ENCODE measurements around the gene TES. TPM values are rescaled to one million over a fixed set of nuclear protein-coding genes. Genes with fewer than 3 reads are reported as not detected.

TES gene
- total and polyA plus RNA-seq, 9 of the 15 experiments (the other 6 are each of a cell fraction or from before 2014, with no cell fraction given): 20.7 to 61.6 (median 53.8) TPM

DNA sequence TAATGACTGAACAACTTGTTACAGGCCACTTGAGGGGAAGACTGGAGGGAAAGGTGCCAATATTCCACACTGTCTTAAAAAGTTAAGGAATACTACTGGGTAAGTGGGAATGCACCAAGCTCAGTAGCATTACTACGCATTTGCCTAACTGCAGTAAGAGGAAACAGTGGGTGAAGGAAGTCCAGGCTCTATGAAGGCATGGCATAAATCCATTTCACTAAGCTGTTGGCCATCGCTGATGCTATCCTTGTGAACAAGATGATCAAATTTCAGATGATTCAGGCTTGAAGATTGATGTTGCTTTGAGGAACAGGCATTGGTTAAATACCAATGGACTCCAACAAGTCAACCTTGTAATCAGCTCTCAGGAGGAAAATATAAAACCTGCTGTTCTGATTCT, 44.2 kb upstream of the TES start:
- Histone ChIP-seq H3K4me3 (no peak overlapping the region), H3K4me2 (ENCODE audit: insufficient read depth, low read length) (no peak overlapping the region), H3K4me1 (replicated peaks in 1 of 2; ENCODE audit: control insufficient read depth in 2 of 2, insufficient read depth in 2 of 2, low read length in 2 of 2) (no peaks in the 10 kb centered on the region), H3K9me1 (ENCODE audit: control insufficient read depth, insufficient read depth, low read length) (no peaks in the 10 kb centered on the region), H3K36me3 (ENCODE audit: control insufficient read depth, insufficient read depth, low read length) (no peaks in the 10 kb centered on the region), H3K9me3 (replicated peaks; ENCODE audit: control insufficient read depth, insufficient read depth, low read depth, low read length) (no peaks in the 10 kb centered on the region), H3K9ac (ENCODE audit: insufficient read depth in 1 of 2, low read depth in 2 of 2, low read length in 2 of 2) (no peak overlapping the region), H4K20me1 (replicated peaks; ENCODE audit: control insufficient read depth, insufficient read depth, low read length) (no peaks in the 10 kb centered on the region), H3K27ac (ENCODE audit: extremely low read depth, low read depth, low read length) (no peak overlapping the region), H2AFZ (ENCODE audit: low read depth, low read length) (0 out of 2 replicates have a peak overlapping the region, but pooled peaks have one; percentile 17), H3K27me3 (ENCODE audit: control insufficient read depth in 2 of 2, insufficient read depth in 2 of 2, low read length in 2 of 2) (no peaks in the 10 kb centered on the region), H3K79me2 (ENCODE audit: control insufficient read depth, insufficient read depth, low read length) (no peaks in the 10 kb centered on the region)
- ChIA-PET POLR2A (interaction anchor here (1.1 kb wide), 1 partner anchor 400 kb away, joined by 3 read pairs; no protein-coding TSS in a partner anchor), CTCF (ENCODE audit: low intra/inter-chr PET ratio) (no interaction called here)
- FAIRE-seq: no peak
- intact Hi-C loops (cut with micrococcal nuclease): no loop called here
- no TSS peak for BruUV-seq (replicated peaks)
- in situ Hi-C loops (cut with MboI): no loop called here
- no peak for ATAC-seq
- DNase-seq (ENCODE audit: extremely low read depth in 1 of 4, low spot score in 3 of 4): no peak
- 9% methylated on average over 2 of the region's 2 CpGs for WGBS (ENCODE audit: insufficient coverage, low coverage, missing lambda C conversion rate)
- TF ChIP-seq KLF10 (CRISPR knock-in tag; IDR thresholded peaks at IDR 0.05) (no peak), ZNF197 (CRISPR knock-in tag; IDR thresholded peaks at IDR 0.05; ENCODE audit: low read depth) (no peak), NCOA6 (IDR thresholded peaks at IDR 0.05) (no peak), AFF4 (CRISPR knock-in tag; IDR thresholded peaks at IDR 0.05) (no peak), TFAM (CRISPR knock-in tag; conservative IDR thresholded peaks at IDR 0.05) (no peak), XRCC3 (IDR thresholded peaks at IDR 0.05) (no peak), NR2C1 (IDR thresholded peaks at IDR 0.05) (no peak), NR2C1 (tag; IDR thresholded peaks at IDR 0.05) (no peak), ZBTB49 (CRISPR knock-in tag; IDR thresholded peaks at IDR 0.05; ENCODE audit: borderline replicate concordance) (no peak), ZNF398 (CRISPR knock-in tag; IDR thresholded peaks at IDR 0.05) (no peak)
- TF ChIP-seq, protein P1, sequence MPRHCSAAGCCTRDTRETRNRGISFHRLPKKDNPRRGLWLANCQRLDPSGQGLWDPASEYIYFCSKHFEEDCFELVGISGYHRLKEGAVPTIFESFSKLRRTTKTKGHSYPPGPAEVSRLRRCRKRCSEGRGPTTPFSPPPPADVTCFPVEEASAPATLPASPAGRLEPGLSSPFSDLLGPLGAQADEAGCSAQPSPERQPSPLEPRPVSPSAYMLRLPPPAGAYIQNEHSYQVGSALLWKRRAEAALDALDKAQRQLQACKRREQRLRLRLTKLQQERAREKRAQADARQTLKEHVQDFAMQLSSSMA (CRISPR knock-in tag; IDR thresholded peaks at IDR 0.05): no peak
- TF ChIP-seq, protein P2, sequence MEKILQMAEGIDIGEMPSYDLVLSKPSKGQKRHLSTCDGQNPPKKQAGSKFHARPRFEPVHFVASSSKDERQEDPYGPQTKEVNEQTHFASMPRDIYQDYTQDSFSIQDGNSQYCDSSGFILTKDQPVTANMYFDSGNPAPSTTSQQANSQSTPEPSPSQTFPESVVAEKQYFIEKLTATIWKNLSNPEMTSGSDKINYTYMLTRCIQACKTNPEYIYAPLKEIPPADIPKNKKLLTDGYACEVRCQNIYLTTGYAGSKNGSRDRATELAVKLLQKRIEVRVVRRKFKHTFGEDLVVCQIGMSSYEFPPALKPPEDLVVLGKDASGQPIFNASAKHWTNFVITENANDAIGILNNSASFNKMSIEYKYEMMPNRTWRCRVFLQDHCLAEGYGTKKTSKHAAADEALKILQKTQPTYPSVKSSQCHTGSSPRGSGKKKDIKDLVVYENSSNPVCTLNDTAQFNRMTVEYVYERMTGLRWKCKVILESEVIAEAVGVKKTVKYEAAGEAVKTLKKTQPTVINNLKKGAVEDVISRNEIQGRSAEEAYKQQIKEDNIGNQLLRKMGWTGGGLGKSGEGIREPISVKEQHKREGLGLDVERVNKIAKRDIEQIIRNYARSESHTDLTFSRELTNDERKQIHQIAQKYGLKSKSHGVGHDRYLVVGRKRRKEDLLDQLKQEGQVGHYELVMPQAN (IDR thresholded peaks at IDR 0.05; ENCODE audit: borderline replicate concordance): no peak

Measured in K562 (cell line).